A549 (cell line): Measurements from ENCODE around the gene CACTIN.

Source experiments
- CBX8 ChIP-seq: fragments of 200-600 bp; sonication (generic); IDR thresholded peaks from 2 replicates; pipeline ENCODE4 v1.6.1; 2016
- CTCF ChIP-seq: fragments of >200 bp; sonication (Bioruptor Twin); formaldehyde crosslinking; IDR thresholded peaks from 3 replicates; pipeline ENCODE4 v1.5.1; 2016
- REST ChIP-seq: fragments of 200-600 bp; sonication (generic); IDR thresholded peaks from 2 replicates; pipeline ENCODE4 v1.6.1; 2016; ENCODE audit warnings: antibody characterized with exemption, mild to moderate bottlenecking, moderate library complexity
- RFX5 ChIP-seq: fragments of 450-650 bp; IDR thresholded peaks from 2 replicates; pipeline ENCODE4 v1.7.1; 2014; ENCODE audit warnings: antibody characterized with exemption, mild to moderate bottlenecking, moderate library complexity

GRCh38 chr19:3601021-3601420 is 25.6 kb downstream of the CACTIN start:
- TF ChIP-seq CTCF, result no peak
- no peak for TF ChIP-seq REST
- TF ChIP-seq CBX8, result no peak
- no peak for TF ChIP-seq RFX5
